ENCODE measurements around the gene KATNAL2. TPM values are rescaled to one million over a fixed set of nuclear protein-coding genes. Genes with fewer than 3 reads are reported as not detected.

The KATNAL2 gene
- total RNA-seq, 4 donors from 2014 or later = 2.9 to 7.8 (median 5.9) TPM

DNA sequence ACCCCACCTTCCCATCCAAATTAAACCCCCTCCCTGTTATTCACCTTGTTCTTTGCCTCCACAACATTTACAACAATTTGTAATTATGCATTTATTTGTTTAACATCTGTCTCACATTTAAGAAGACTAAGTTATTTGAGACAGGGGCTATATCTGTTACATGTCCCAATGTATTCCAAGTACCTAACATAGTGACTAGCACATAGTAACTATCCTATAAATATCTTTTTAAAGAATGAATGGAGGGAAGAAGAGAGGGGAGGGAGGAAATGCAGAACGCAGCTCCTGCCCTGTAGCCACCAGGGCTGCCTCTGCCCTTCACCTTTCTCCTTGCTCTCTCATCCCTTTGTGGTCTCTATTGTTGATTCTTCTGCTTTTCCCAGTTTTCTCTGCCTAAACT is 192.3 kb downstream of the KATNAL2 start:
- no peak for TF ChIP-seq CTCF (IDR thresholded peaks at IDR 0.05)
- DNase-seq (ENCODE audit: low spot score) (no peak), ATAC-seq (ENCODE audit: low FRiP score) (no peak)

GRCh38 chr18:47110492-47111274 is 193.3 kb downstream of the KATNAL2 start:
- ATAC-seq (ENCODE audit: low FRiP score) (no peak), DNase-seq (ENCODE audit: low spot score) (no peak)
- no peak for TF ChIP-seq CTCF (IDR thresholded peaks at IDR 0.05)

GRCh38 chr18:47113796-47114540 is 196.6 kb downstream of the KATNAL2 start:
- TF ChIP-seq CTCF (IDR thresholded peaks at IDR 0.05) = no peak
- DNase-seq (ENCODE audit: low spot score) (no peak), ATAC-seq (ENCODE audit: low FRiP score) (no peak)

DNA sequence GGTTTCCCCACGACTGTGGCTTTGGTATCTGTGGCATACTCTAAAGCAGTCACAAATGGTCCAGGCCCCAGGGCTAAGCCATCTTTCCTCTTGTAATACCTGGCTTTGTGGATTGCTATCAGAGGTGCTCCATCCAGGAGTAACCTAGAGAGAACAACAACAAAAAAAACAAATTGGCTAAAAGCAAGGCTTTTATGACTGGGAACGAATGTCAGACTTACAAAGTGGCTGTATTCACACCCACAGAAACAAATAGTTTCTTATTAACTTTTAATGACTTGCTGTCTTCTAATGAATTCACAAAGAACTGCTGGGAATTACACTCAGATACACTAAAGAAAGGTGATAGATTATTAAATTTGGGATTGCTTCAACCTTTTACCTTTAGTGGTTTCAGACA is 197.8 kb downstream of the KATNAL2 start:
- DNase-seq (ENCODE audit: low spot score) = no peak
- no peak for TF ChIP-seq CTCF (IDR thresholded peaks at IDR 0.05)
- no peak for ATAC-seq (ENCODE audit: low FRiP score)

DNA sequence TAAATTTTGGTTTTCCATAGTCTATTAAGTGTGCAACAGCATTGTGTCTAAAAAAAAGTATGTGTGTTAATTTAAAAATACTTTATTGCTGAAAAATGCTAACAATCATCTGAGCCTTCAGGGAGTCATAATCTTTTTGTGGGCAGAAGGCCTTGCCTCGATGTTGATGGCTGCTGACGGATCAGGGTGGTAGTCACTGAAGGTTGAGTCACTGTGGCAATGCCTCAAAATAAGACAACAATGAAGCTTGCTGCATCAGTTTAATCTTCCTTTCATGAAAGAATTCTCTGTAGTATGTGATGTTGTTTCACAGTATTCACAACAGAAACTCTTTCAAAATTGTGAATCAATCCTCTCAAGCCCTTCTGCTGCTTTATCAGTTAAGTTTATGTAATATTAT is 201.6 kb downstream of the KATNAL2 start:
- ATAC-seq (ENCODE audit: low FRiP score) = no peak
- no peak for TF ChIP-seq CTCF (IDR thresholded peaks at IDR 0.05)
- DNase-seq (ENCODE audit: low spot score) = no peak

DNA sequence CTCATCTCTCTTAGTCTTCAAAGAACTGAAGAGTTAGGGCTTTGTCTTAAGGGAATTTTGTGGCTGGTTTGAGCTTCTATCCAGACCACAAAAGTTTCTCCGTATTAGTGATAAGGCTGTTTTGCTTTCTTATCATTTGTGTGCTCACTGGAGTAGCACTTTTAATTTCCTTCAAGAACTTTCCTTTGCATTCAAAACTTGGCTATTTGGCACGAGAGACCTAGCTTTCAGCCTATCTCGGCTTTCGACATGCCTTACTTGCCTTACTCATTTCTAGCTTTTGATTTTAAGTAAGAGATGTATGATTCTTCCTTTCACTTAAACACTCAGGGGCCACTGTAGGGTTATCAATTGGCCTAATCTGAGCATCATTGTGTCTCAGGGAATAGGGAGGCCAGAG is 203.0 kb downstream of the KATNAL2 start:
- ATAC-seq (ENCODE audit: low FRiP score) = no peak
- TF ChIP-seq CTCF (IDR thresholded peaks at IDR 0.05) = no peak
- no peak for DNase-seq (ENCODE audit: low spot score)

GRCh38 chr18:47121146-47121545 is 203.7 kb downstream of the KATNAL2 start:
- ATAC-seq (ENCODE audit: low FRiP score) = no peak
- DNase-seq (ENCODE audit: low spot score) = no peak
- no peak for TF ChIP-seq CTCF (IDR thresholded peaks at IDR 0.05)
